HepG2 (cell line): ENCODE measurements around the gene NKX3-2. TPM values are rescaled to one million over a fixed set of nuclear protein-coding genes. Genes with fewer than 3 reads are reported as not detected.

Experiments
- ATAC-seq: fragments of 200-7000 bp; cut with Tn5 transposase; 3 replicates; pipeline ENCODE4 v1.9.1; 2020; ENCODE audit warnings: mild to moderate bottlenecking, moderate library complexity
- BruUV-seq: library from RNA; stranded (reverse); fragments of 400-500 nt; replicated peaks from 2 replicates; lab custom pipeline; 2021; lab: Mats Ljungman, UMichigan
- CTCF ChIA-PET: fragments of 300-600 bp; formaldehyde crosslinking; extraction: SDS; loops from one replicate; lab custom pipeline; 2021; ENCODE audit warnings: low total read pairs, inconsistent platforms, low intra/inter-chr PET ratio; lab: Yijun Ruan, JAX
- POLR2A ChIA-PET: fragments of 350-600 bp; sonication (Branson Sonifier 250); formaldehyde crosslinking; loops from one replicate; lab custom pipeline; 2020; ENCODE audit warnings: antibody characterized with exemption, inconsistent platforms; lab: Yijun Ruan, JAX
- DNase-seq: peaks from one replicate; pipeline ENCODE4 v3.0.0-alpha.2; 2015; ENCODE audit warnings: low spot score
- FAIRE-seq: peaks from 3 replicates; lab custom pipeline; 2011; peaks lifted over from hg19 to GRCh38; lab: Jason Lieb, UNC
- H2AFZ ChIP-seq: one replicate; pipeline ENCODE4 v1.6.1; 2011; ENCODE audit warnings: low read length, inconsistent platforms
- H3K27ac ChIP-seq: fragments of 300-600 bp; 3 replicates; pipeline ENCODE4 v1.8.0; 2011; ENCODE audit warnings: mixed run types, mild to moderate bottlenecking, mixed read lengths, low read length, inconsistent platforms; ENCODE audit not compliant: insufficient read depth; ENCODE audit errors: extremely low read length
- H3K27me3 ChIP-seq, 2 experiments: fragments of 200-600 bp in 1 of 2; 2 replicates in 1 of 2; 3 replicates in 1 of 2; pipeline versions ENCODE4 v1.6.0 to v1.8.0; 2011; ENCODE audit warnings: low read length in 2 of 2, mild to moderate bottlenecking in 2 of 2, moderate library complexity in 2 of 2, inconsistent platforms in 1 of 2; ENCODE audit not compliant: insufficient read depth in 2 of 2, control insufficient read depth in 1 of 2
- H3K36me3 ChIP-seq, 2 experiments: fragments of 200-600 bp in 1 of 2; replicated peaks in 1 of 2; 2 replicates in 1 of 2; 3 replicates in 1 of 2; pipeline versions ENCODE4 v1.5.1 to v1.8.0; 2011; ENCODE audit warnings: low read length in 2 of 2, inconsistent platforms in 1 of 2; ENCODE audit not compliant: insufficient read depth in 2 of 2, control insufficient read depth in 1 of 2
- H3K4me1 ChIP-seq: 2 replicates; pipeline ENCODE4 v1.5.1; 2012; ENCODE audit warnings: low read length, inconsistent platforms; ENCODE audit not compliant: insufficient read depth
- H3K4me2 ChIP-seq: 2 replicates; pipeline ENCODE4 v1.6.0; 2011; ENCODE audit warnings: low read depth, low read length, inconsistent platforms
- H3K4me3 ChIP-seq, 3 experiments: fragments of 200-600 bp in 1 of 3; sonication (generic), shearing (Covaris generic) in 1 of 3; replicated peaks in 1 of 3; 2 replicates each; pipeline ENCODE4 v1.5.1; 2011 to 2016; ENCODE audit warnings: low read length in 3 of 3, inconsistent platforms in 2 of 3, low read depth in 2 of 3, mild to moderate bottlenecking in 2 of 3, control low read depth in 1 of 3, mixed read lengths in 1 of 3; ENCODE audit not compliant: insufficient read depth in 1 of 3
- H3K79me2 ChIP-seq: one replicate; pipeline ENCODE4 v1.6.1; 2011; ENCODE audit warnings: low read length, inconsistent platforms; ENCODE audit not compliant: insufficient read depth
- H3K9ac ChIP-seq: 2 replicates; pipeline ENCODE4 v1.6.0; 2011; ENCODE audit warnings: mild to moderate bottlenecking, low read depth, low read length, inconsistent platforms; ENCODE audit not compliant: insufficient read depth
- H3K9me3 ChIP-seq: 2 replicates; pipeline ENCODE4 v1.5.1; 2012; ENCODE audit warnings: mild to moderate bottlenecking, low read length
- H4K20me1 ChIP-seq: 2 replicates; pipeline ENCODE4 v1.6.0; 2011; ENCODE audit warnings: inconsistent platforms, mild to moderate bottlenecking, low read length, moderate library complexity; ENCODE audit not compliant: insufficient read depth
- ARID2 ChIP-seq: sonication (generic); formaldehyde crosslinking; IDR thresholded peaks from 2 replicates; pipeline ENCODE4 v1.8.1; 2022; ENCODE audit warnings: mild to moderate bottlenecking, missing genetic modification reagents, borderline replicate concordance
- GABPB1 ChIP-seq: IDR thresholded peaks from 2 replicates; pipeline ENCODE4 v1.6.1; 2016; ENCODE audit warnings: mild to moderate bottlenecking, missing genetic modification reagents, moderate library complexity, missing compliant biosample characterization
- KLF15 ChIP-seq: sonication (generic); formaldehyde crosslinking; IDR thresholded peaks from 2 replicates; pipeline ENCODE4 v1.8.1; 2023; ENCODE audit warnings: borderline replicate concordance, mild to moderate bottlenecking, inconsistent platforms, missing genetic modification reagents, mixed read lengths
- KMT2A ChIP-seq: sonication (generic); formaldehyde crosslinking; IDR thresholded peaks from 2 replicates; pipeline ENCODE4 v1.4.0; 2020; ENCODE audit warnings: missing genetic modification reagents
- SNAI1 ChIP-seq: sonication (generic); formaldehyde crosslinking; IDR thresholded peaks from 2 replicates; pipeline ENCODE4 v1.5.0; 2020; ENCODE audit warnings: mild to moderate bottlenecking, missing genetic modification reagents, borderline replicate concordance
- ZNF30 ChIP-seq: sonication (generic); formaldehyde crosslinking; IDR thresholded peaks from 2 replicates; pipeline ENCODE4 v1.5.0; 2020; ENCODE audit warnings: mild to moderate bottlenecking, missing genetic modification reagents
- ZNF441 ChIP-seq: sonication (generic); formaldehyde crosslinking; IDR thresholded peaks from 2 replicates; pipeline ENCODE4 v1.7.0; 2021; ENCODE audit warnings: missing genetic modification reagents, borderline replicate concordance
- ZNF546 ChIP-seq: sonication (generic); formaldehyde crosslinking; conservative IDR thresholded peaks from 2 replicates; pipeline ENCODE4 v1.8.1; 2023; ENCODE audit warnings: mild to moderate bottlenecking, missing genetic modification reagents
- WGBS: methylation state at CpG from one replicate; pipeline ENCODE4 v1.1.6; 2017; ENCODE audit warnings: low lambda C conversion rate; 5-methylcytosine and 5-hydroxymethylcytosine counted together
- in situ Hi-C: cut with HindIII; loops from 2 replicates; pipeline ENCODE4 v1.10.0; 2017; ENCODE audit warnings: low pct_unique_long_range_greater_than_20kb; ENCODE audit not compliant: extremely low pct_ligation_motif_present
- intact Hi-C: fragments of 100-400 bp; cut with micrococcal nuclease; formaldehyde crosslinking; loops from one replicate; pipeline ENCODE4 v1.10.0; 2022; ENCODE audit not compliant: unreplicated experiment
- polyA plus RNA-seq, 8 experiments: library from polyadenylated mRNA; depleted of rRNA in 3 of 8; stranded (reverse) in 7 of 8; unstranded in 1 of 8; fragments of >200 nt; fragmentation: Illumina TruSeq in 4 of 8; extraction: Trizol in 4 of 8; gene quantifications; 2 replicates each; pipeline versions ENCODE4 v1.2.1 to v1.2.3, GENCODE V29; 2011 to 2016; ENCODE audit warnings: low read depth in 4 of 8, missing spikeins in 1 of 8, mixed read lengths in 1 of 8; ENCODE audit not compliant: insufficient read depth in 1 of 8
- total RNA-seq, 5 experiments: library from RNA; depleted of rRNA; stranded (reverse); fragments of >200 nt; fragmentation: Illumina TruSeq; extraction: Trizol; gene quantifications; 2 replicates each; pipeline ENCODE4 v1.2.3, GENCODE V29; 2016; ENCODE audit warnings: low read depth in 1 of 5
- TF ChIP-seq, protein P1 (sequence below): sonication (generic); formaldehyde crosslinking; IDR thresholded peaks from 2 replicates; pipeline ENCODE4 v1.5.1; 2020; ENCODE audit warnings: mild to moderate bottlenecking, missing genetic modification reagents, moderate library complexity
- TF ChIP-seq, protein P2 (sequence below): sonication (generic); formaldehyde crosslinking; IDR thresholded peaks from 2 replicates; pipeline ENCODE4 v1.9.0; 2021; ENCODE audit warnings: missing genetic modification reagents, mild to moderate bottlenecking, borderline replicate concordance
- TF ChIP-seq, protein P3 (sequence below): sonication (generic); formaldehyde crosslinking; IDR thresholded peaks from 2 replicates; pipeline ENCODE4 v1.5.0; 2020; ENCODE audit warnings: mild to moderate bottlenecking, missing genetic modification reagents, moderate library complexity

Gene NKX3-2
- total and polyA plus RNA-seq, 2 of the 13 experiments (the other 11 are each of a cell fraction or from before 2014, with no cell fraction given): 0.07 to 0.13 TPM

- Histone ChIP-seq H3K9me3 (peaks cover 2% of the 10 kb centered on the region; the same call in 1 of the 2 replicates), H3K36me3 (no peaks in the 10 kb centered on the region), H3K27me3 (peaks cover 0 to 4% of the 10 kb centered on the region in 2 experiments; a peak in 1 of 5 replicates), H2AFZ (no peak overlapping the region), H3K4me2 (no peak overlapping the region), H3K4me1 (no peaks in the 10 kb centered on the region), H3K27ac (no peak overlapping the region), H4K20me1 (no peaks in the 10 kb centered on the region), H3K9ac (no peak overlapping the region), H3K79me2 (no peaks in the 10 kb centered on the region), H3K4me3 (no peak overlapping the region)
- CTCF ChIA-PET: no interaction called here
- POLR2A ChIA-PET: no interaction called here
- BruUV-seq: no TSS peak
- WGBS: 4% methylated on average over 3 of the region's 3 CpGs
- no peak for FAIRE-seq
- no peak for TF ChIP-seq KLF15 (CRISPR knock-in tag)
- no peak for TF ChIP-seq ZNF546 (CRISPR knock-in tag)
- no peak for TF ChIP-seq KMT2A (CRISPR knock-in tag)
- no peak for TF ChIP-seq ARID2 (CRISPR knock-in tag)
- TF ChIP-seq, protein P1, sequence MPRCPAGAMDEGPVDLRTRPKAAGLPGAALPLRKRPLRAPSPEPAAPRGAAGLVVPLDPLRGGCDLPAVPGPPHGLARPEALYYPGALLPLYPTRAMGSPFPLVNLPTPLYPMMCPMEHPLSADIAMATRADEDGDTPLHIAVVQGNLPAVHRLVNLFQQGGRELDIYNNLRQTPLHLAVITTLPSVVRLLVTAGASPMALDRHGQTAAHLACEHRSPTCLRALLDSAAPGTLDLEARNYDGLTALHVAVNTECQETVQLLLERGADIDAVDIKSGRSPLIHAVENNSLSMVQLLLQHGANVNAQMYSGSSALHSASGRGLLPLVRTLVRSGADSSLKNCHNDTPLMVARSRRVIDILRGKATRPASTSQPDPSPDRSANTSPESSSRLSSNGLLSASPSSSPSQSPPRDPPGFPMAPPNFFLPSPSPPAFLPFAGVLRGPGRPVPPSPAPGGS: no peak
- no peak for TF ChIP-seq GABPB1 (CRISPR knock-in tag)
- TF ChIP-seq ZNF30 (CRISPR knock-in tag): no peak
- no peak for TF ChIP-seq SNAI1 (CRISPR knock-in tag)
- TF ChIP-seq, protein P2, sequence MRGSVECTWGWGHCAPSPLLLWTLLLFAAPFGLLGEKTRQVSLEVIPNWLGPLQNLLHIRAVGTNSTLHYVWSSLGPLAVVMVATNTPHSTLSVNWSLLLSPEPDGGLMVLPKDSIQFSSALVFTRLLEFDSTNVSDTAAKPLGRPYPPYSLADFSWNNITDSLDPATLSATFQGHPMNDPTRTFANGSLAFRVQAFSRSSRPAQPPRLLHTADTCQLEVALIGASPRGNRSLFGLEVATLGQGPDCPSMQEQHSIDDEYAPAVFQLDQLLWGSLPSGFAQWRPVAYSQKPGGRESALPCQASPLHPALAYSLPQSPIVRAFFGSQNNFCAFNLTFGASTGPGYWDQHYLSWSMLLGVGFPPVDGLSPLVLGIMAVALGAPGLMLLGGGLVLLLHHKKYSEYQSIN (CRISPR knock-in tag): no peak
- no peak for TF ChIP-seq ZNF441 (CRISPR knock-in tag)
- TF ChIP-seq, protein P3, sequence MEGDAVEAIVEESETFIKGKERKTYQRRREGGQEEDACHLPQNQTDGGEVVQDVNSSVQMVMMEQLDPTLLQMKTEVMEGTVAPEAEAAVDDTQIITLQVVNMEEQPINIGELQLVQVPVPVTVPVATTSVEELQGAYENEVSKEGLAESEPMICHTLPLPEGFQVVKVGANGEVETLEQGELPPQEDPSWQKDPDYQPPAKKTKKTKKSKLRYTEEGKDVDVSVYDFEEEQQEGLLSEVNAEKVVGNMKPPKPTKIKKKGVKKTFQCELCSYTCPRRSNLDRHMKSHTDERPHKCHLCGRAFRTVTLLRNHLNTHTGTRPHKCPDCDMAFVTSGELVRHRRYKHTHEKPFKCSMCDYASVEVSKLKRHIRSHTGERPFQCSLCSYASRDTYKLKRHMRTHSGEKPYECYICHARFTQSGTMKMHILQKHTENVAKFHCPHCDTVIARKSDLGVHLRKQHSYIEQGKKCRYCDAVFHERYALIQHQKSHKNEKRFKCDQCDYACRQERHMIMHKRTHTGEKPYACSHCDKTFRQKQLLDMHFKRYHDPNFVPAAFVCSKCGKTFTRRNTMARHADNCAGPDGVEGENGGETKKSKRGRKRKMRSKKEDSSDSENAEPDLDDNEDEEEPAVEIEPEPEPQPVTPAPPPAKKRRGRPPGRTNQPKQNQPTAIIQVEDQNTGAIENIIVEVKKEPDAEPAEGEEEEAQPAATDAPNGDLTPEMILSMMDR: no peak
- no peak for DNase-seq
- in situ Hi-C loops: no loop called here
- ATAC-seq: no peak
- intact Hi-C loops: no loop called here
These were observed 51.6 kb downstream of the NKX3-2 start for GRCh38 chr4:13492747-13493146.

Other genes with a start within 250 kb of the NKX3-2 start
- gene RAB28, start 60.2 kb downstream of the NKX3-2 start, total RNA-seq (2016; rRNA removed; fragmentation: Illumina TruSeq; extraction: Trizol): 18.2 and 20.9 TPM in 2 replicates
- gene RAB28, start 60.2 kb downstream of the NKX3-2 start, polyA plus RNA-seq (2011; rRNA removed): 9.4 and 11.8 TPM in 2 replicates
- gene BOD1L1, start 83.2 kb upstream of the NKX3-2 start, total RNA-seq (2016; rRNA removed; fragmentation: Illumina TruSeq; extraction: Trizol): 17.9 and 22.7 TPM in 2 replicates
- 10.7 and 11.7 TPM in 2 replicates for gene BOD1L1, start 83.2 kb upstream of the NKX3-2 start, polyA plus RNA-seq (2011; rRNA removed)